ENCODE data around the gene CDC37L1.

Gene CDC37L1

DNA sequence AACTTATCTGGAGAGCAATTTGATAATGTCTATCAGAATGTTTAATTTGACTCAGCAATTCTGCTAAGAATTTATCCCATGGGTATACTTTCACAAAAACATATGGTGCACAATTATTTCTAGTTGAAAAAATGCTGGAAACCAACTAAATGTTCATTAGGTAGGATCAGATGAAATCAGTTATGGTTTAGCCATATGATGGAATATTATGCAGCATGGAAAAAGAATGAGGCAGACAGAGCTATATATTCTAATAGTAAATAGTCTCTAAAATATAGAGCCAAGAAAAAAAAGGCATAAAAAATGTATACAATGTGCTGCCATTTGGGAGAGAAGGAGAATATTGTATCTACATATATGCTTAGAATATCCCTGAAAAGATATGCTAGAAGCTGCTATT is 9.5 kb upstream of the CDC37L1 start:
- DNase-seq: no peak

DNA sequence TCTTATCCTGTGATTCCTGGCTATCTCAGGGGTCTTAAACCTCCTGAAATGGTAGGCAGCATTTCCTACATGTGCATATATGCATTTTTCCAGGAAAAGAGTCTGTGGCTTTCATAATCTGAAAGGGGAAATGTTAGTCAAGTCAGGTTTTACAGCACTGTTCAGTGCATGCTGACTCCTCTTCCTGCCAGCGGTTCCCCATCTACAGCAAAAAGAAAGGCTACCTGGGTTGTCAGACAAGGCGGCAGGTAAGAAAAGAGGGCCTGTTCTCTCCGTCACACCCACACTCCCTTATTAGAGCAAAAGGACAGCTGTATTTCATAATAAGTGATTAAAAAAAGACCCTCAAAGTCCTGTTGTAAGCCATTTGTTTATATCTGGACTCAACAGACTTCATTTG is 8.8 kb upstream of the CDC37L1 start:
- peak; percentile 38 for DNase-seq

DNA sequence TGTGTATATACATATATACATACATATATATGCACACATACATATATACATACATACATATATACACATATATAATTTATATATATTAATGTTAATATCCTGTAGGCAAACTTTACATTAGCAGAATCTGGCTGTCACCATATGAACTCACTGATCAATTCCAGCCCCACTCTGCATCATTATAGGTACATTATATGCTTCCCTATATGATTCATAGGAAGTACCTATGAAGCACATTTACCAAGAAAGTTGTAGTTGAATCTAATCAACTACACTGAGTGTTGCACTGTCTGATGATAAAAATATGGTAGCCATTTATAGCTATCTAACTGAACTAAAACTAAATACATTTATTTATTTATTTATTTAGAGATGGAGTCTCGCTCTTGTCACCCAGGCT is 7.6 kb upstream of the CDC37L1 start:
- DNase-seq: no peak

DNA sequence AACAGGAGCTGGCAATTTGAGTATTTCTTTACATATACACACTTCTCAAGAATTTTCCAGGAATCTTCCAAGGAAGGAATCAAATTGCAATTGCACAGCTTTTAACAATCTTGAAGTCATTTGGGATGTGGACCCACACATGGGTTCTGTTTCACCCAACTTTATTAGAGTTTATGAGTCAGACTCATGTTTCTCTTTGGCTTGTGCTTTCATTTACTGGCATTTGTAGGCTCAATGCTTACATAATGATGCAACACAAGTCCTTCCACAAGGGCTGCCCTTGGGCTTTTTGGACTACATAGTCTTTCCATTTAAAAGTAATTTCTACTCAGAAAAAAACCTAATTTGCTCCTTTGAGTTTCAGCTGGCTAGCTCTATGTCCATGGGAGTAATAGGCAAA is 4.6 kb upstream of the CDC37L1 start:
- no peak for DNase-seq

DNA sequence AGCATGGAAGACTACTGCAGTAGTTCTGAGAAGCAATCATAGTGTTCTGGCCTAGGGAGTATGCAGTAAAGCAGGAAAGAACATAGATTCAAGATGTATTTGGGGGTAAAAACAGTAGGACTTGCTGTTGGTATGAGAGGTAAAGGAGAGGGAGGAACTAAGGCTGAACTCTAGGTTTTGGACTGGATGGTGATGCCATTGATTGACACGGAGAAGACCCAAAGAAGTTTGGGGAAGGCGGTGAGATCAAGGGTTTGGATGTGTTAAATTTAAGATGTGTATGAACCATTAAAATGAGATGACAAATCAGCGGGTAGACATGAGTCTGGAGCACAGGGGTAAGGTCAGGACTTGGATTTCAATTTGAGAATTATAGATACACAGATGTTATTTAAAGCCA is 2.0 kb upstream of the CDC37L1 start:
- DNase-seq: no peak

DNA sequence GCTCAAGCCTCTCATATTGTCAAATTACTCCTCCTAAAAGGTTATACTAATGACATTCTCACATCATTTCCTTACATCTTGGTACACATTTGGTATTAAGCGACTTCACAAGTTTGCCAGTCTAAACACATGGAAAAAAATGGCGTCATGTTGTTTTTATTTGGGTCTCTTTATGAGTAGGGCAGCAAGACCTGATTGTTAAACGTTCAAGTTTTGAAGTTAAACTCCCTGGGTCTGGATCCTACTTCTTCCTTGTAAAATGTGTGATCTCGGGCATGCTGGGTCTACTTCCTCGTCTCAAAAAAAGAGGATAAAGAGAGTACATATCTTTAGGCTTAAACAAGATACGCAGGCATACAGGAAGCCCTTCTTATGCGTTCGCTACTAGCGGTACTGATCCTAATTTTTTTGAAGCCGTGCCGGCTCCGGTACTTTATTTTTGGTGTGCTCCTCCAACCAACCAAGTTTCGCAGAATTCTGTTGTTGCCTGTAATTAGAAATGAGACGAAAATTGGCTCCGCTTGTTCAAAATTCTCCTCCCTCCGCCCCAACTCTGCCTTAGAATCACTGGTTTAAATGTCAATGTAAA is 596 bp upstream of the CDC37L1 start:
- peak; percentile 74 for DNase-seq

DNA sequence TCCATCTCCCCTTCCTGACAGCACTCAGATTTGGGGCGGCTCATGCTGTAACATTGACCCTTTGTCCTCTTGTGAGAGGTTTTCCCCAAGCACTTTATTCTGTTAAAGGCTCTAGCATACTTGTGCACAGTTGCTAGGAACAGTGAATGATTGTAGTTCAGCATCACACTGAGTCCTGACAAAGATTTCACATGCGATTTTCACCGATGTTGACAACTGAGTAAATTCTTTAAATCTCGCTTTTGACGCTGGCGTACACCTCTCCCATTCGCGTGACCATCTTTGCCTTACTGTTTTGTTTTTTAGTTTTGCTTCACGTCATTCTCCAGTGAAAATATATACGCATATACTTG is 780 bp downstream of the CDC37L1 start:
- no peak for DNase-seq

DNA sequence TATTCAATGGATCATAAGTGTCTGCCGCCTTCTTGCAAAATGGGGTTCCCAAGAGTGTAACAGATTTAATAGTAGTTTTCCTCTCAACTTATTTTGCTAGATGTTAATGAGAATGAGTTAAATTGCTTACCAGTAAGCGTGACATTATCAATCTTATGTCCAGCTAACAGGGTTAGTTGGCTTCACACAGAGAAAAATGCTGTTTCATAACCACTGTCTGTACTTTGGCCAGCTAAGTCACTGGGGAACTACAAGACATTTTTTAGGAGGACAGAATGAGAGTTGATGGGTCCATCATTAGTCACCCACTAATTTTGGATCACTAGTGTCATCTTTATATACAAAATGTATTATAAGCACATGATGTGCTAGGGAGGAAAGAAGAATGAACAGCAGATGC is 1.4 kb downstream of the CDC37L1 start:
- peak; percentile 36 for DNase-seq

DNA sequence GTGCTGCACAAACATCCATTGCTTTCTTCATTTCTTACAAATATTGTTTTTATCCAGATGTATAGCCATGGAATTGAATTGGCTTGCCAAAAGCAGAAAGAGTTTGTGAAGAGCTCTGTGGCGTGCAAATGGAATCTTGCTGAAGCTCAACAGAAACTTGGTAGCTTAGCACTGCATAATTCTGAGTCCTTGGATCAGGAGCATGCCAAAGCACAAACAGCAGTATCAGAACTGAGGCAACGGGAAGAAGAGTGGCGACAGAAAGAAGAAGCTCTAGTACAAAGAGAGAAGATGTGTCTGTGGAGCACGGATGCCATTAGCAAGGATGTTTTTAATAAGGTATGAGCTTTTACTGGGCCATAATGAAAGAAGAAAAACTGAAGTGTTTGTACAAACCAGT is 5.5 kb downstream of the CDC37L1 start:
- no peak for DNase-seq

DNA sequence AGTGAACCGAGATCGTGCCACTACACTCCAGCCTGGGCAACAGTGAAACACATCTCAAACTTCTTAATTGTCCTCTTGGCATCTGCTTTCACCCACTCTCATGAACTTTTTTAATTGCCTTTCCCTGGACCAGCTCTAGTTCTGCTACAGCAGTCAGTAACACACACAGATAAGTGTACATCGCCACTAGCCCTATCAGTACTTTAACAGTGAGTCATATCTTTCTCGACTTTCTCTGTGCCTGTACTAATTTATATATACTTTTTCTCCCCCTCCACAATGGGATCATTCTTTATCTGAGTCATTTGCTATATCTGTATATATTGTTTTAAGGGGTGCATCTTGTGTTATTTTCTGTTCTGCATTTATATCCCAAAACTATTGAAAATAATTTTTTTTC is 6.7 kb downstream of the CDC37L1 start:
- peak; percentile 70 for DNase-seq

DNA sequence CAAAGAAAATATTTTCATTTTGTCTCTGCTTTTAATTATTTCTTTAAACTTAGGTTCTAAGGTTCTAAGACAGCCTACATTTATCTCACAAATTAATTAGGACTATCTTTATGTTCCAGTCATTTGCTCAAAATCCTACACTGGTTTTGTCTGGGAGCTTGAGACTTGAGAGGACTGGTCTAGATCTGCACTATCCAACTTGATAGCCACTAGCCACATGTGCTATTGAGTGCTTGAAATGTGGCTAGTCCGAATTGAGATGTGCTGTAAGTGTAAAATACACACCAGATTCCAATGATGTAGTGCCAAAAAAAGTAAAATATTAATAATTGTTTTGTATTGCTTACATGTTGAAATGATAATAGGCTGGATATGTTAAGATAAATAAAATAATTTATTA is 7.2 kb downstream of the CDC37L1 start:
- DNase-seq: no peak

DNA sequence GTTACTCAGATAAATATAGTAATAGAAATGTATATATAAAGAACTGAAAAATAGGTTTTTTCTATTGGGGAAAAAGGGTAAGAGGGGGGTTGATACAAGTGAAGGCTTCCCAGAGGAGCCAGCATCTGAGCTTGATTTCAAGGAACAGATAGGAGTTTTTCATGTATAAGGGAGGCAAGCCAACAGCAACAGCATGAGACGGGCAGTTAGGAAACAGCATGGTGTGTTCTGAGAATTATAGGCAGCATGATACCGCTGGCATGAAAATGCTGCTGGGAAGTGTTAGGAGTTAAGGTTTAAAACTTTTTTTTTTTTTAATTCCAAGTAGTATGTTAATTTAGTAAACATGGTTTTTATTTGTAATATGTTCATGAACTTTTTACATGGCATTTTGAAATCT is 9.7 kb downstream of the CDC37L1 start:
- DNase-seq: no peak

DNA sequence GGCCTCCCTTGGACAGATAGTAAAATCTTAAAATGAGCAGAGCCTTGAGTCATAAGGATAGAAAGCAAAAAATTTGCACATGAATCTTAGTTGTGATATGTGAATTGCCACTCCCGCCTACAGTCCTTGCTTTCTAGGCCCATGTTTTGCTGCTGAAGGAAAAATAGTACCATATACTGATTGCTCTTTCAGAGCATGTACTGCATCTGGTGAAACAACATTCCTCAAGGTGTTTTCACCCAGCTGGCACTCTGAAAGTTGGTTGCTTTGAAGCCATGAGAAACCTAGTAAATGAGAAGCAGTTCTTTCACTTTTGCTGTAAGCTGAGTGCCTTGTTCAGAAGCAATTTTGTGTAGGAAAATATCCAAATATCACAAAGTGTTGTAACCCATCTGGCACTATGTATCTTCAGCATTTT is 10.3 kb downstream of the CDC37L1 start:
- DNase-seq: no peak

DNA sequence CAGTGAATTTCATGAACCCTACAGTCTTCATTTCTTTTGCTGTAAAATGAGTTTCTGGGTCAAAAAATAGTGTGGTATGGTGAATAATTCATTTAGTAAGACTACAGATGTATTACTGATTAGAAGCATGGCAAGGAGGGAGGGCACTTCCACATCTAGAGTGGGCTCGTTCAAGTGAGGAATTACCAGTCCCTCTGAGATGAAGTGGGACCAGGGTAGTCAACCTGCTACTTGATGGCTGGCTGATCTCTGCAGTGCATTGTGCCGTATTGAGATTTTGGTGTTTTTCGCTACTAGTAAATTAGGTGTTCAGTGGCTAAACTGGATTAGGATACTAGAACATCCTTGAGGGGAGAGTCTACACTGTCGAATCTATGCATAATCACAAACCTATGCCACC is 10.8 kb downstream of the CDC37L1 start:
- no peak for DNase-seq

DNA sequence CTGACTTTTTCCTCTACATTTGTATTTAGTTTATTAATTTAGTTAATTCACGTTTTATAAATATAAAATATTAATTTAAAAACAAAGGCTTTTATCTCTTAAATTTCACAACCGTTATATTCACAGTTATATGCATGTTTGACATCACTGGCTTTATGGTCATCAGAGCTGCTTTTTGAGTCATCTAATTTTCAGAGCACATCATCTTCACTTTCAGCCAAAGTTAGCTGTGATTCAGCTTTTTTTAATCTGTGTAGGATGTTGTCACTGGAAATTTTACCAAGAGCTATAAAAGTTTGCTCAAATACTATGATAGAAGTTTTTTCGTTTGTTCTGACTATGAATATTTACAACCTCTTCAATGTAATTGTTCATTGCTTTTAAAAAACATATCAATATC is 12.4 kb downstream of the CDC37L1 start:
- no peak for DNase-seq

DNA sequence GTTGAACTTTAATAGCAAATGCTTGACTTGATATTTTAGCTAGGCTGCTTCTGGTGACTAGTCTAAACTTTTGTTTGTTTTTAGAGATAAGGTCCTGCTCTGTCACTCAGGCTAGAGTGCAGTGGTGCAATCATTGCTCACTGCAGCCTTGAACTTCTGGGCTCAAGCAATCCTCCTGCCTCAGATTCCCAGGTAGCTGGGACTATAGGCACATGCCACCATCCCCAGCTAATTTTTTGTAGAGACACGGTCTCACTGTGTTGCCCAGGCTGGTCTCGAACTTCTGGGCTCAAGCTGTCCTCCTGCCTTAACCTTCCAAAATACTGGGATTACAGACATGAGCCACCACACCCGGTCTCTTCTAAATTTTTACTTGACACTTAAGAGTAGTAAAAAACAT is 20.7 kb downstream of the CDC37L1 start:
- DNase-seq: peak; percentile 37

DNA sequence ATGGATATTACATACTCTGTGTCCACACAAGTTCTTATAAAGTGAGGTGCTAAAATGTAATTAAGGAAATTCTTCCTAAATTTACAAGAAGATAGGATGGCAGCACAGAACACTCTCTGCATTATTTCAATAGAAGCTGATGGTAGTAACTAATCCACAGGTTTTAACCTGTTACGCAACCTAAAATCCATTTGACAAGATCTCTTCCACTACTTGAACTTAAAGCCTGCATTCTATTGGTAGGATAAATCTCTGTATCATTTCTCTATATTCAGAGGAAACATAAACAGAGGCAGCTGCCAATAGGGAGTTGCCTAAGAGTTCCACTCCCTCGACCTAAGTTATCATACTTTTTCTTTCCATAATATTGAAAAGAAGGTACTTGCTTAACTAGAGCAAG is 21.6 kb downstream of the CDC37L1 start:
- DNase-seq: no peak

DNA sequence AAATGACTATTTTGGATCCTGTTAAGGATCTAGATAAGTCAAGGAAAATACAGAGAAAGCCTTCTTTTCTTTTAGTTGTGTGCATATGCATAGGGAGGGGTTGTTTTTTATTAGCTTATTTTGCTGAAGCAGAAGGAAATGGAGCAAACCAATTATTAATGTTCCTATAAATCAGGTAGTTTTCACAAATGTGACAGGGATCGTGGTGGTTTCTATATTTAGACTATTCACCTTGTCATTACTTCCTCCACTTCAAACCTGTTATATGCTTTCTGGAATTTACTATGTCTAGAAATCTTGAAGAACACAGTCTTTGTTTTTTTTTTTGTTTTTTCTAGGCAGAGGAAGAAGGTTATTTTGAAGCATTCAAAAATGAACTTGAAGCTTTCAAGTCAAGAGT is 22.2 kb downstream of the CDC37L1 start:
- DNase-seq: no peak

DNA sequence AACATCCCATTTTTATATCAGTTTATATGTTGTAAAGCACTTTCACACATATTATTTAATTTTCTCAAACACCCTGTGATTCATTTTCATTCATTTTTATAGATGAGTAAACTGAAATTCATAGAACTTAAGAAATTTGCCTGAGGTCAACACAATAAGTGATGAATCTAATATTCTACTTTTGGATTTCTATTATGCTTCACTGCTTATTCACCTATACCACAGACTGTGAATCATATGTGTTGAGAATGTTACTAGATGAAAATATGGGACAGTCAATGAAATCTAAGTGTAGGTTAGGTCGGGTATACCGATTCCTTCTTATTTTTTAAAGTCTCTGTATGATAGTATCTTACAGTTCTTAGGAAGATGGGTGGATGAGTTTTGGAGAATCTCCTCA is 24.8 kb downstream of the CDC37L1 start:
- no peak for DNase-seq

DNA sequence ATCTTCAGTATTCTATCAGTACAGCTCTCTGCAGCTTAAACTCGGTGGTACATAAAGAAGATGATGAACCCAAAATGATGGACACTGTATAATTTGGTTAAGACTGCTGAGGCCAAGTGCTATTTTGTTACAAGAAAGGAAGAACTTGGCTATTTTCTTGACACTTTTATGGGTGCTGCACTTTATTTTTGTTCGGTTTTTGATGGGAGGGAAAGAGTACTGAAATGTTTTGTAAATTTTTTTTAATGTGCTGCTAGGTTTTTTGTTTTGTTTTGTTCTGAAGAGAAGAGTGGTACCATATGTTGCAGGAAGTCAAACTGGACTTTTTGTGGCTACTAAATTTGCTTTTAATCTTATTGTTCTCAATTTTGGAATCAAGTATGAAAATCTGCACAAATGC is 26.7 kb downstream of the CDC37L1 start:
- DNase-seq: no peak

DNA sequence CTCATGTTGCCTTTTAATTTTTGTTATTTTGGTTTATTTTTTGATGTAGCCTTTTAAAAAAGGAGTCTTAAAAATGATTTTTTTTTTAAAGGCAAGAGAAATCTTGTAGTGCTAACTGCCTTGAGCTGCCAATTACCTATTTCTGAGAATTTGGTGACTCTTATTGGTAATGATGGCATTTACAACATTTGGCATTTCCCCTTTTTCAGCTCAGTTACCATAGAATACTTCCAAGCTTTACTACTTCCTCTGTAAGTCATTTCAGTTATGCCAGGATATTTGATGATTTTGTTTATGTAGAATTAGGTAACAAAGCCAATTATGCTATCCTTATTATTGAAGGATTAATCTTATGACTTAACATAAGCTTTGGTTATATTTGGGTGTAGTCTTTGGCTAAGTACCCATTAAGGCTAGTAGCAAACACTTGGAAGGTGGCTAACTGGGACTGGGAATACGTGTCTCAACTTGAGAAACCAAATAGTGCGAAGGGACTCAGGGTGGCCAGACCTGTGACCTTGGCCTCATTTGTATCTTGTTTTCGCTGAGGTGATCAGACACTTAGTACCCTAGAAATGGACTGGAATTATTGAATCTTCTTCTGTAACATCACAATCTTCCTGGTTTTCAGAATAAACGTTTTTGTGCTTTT is 27.7 kb downstream of the CDC37L1 start:
- DNase-seq: peak; percentile 63

DNA sequence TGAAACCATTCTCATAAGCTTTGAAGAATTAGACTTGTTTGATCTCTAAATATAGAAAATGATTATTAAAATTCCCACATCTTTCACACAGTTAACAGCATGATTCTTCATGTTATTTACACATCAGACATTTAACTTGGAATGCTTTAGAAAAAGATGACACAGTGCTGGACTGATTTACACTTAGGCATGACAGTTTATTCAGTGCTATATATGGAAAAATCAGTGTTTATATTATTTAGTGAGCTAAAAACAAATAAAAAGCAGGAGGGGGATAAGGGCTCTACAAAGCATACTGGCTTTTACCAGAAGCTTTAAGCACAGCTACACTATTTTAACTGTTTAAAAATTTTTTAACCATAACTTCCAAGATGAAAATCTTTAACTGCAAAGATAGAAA is 30.0 kb downstream of the CDC37L1 start:
- DNase-seq: no peak

DNA sequence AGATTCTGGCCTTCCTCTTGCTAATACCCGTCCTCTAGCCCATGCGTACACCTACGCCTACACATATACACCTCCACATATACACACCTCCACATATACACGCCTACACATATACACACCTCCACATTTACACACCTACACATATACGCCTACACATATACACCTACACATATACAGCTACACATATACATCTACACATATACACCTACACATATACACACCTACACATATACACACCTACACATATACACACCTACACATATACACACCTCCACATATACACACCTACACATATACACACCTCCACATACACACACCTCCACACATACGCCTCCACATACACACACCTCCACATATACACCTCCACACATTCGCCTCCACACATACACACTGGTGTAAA is 34.5 kb downstream of the CDC37L1 start:
- no peak for DNase-seq

DNA sequence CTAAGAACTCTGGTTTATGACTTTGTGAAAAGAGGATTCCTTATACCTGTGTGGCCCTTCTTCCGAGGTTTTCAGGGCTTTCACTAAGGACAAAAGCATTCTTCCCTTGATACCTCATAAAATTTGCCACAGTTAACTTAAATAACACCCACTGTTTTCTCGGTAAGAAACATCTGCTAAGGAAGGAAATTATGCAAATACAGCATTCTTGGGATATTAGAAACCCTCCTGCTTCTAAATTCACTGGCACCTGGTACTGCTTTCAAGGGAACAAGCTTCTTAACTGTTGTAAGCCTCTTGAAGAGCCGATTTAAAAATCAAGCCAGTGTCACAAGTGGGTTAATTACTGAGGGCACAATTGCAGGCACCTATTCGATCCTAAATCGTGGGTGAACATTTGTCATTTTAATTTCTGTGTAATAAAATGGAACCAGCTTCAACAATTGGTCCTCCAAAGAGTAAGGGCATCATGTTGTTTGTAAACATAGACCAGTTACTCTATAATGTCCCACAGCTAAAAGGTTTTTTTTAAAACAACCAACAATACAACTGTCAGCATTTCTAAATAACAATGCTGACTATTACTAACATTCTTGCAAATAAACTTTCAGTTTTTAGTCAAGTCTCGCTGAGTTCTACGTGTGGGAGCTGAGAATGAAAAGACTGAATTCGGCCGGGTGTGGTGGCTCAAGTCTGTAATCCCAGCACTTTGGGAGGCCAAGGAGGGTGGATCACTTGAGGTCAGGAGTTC is 35.1 kb downstream of the CDC37L1 start:
- no peak for DNase-seq

DNA sequence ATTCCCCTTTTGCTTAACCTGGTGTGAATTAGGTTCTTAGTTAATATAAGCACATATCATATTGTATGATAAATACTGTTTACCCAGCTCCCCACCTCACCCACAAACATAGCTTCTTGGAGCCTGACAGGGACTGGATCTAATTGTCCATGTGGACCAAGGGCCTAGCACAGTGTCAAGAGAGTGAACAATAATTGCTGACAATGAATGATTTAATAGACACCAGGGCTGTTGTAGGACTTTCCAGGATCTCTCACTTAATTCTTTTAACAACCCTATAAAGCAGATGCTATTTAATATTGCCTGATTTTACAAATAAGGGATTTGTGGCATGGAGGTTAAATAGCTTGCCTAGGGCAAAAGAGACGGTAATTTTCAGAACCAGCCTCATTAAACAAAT is 36.8 kb downstream of the CDC37L1 start:
- DNase-seq: no peak
